Mammary epithelial cell (primary cell): ENCODE measurements around the gene RASL11B.

Experiments used
- EZH2 ChIP-seq: IDR thresholded peaks from 2 replicates; pipeline ENCODE4 v1.6.1; 2012; ENCODE audit warnings: low read length, inconsistent platforms, borderline replicate concordance
- TF ChIP-seq, protein P1 (sequence below), 2 donors: IDR thresholded peaks in 1 of 2; conservative IDR thresholded peaks in 1 of 2; 2 replicates each; pipeline ENCODE4 v1.5.1; 2011 to 2012; ENCODE audit warnings: inconsistent platforms in 2 of 2, low read length in 2 of 2, mild to moderate bottlenecking in 2 of 2, control low read depth in 1 of 2, low read depth in 1 of 2; ENCODE audit not compliant: insufficient read depth in 1 of 2; ENCODE audit errors: extremely low read depth in 1 of 2

DNA sequence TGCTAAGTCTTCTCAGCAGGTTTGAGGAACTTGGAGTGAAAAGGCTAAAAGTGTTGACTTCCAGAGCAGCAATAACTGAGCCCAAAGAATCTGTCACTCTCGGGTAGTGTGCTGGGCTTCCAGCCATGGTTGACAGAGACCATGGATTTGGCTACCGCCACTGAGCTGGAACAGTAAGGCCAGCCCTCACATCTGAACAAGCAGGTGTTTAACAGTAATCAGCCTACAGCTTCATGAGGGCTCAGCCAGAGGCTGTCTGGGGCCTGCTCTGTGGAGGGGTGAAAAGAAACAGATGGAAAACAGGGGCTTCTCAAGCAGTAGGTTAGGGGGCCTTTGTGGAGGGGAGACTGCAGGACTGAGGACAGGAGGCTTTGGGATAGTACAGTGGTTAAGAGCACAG is 14.9 kb downstream of the RASL11B start:
- TF ChIP-seq, protein P1, sequence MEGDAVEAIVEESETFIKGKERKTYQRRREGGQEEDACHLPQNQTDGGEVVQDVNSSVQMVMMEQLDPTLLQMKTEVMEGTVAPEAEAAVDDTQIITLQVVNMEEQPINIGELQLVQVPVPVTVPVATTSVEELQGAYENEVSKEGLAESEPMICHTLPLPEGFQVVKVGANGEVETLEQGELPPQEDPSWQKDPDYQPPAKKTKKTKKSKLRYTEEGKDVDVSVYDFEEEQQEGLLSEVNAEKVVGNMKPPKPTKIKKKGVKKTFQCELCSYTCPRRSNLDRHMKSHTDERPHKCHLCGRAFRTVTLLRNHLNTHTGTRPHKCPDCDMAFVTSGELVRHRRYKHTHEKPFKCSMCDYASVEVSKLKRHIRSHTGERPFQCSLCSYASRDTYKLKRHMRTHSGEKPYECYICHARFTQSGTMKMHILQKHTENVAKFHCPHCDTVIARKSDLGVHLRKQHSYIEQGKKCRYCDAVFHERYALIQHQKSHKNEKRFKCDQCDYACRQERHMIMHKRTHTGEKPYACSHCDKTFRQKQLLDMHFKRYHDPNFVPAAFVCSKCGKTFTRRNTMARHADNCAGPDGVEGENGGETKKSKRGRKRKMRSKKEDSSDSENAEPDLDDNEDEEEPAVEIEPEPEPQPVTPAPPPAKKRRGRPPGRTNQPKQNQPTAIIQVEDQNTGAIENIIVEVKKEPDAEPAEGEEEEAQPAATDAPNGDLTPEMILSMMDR (conservative IDR thresholded peaks at IDR 0.05 in 1 of 2, IDR thresholded peaks at IDR 0.05 in 1 of 2; ENCODE audit: extremely low read depth in 1 of 2, insufficient read depth in 1 of 2, low read depth in 1 of 2, low read length in 2 of 2), result no peak
- no peak for TF ChIP-seq EZH2
